HepG2 (cell line): ENCODE data around the gene GLIPR1. TPM values are rescaled to one million over a fixed set of nuclear protein-coding genes. Genes with fewer than 3 reads are reported as not detected.

ENCODE experiments used
- EHMT2 ChIP-seq: fragments of 200-600 bp; sonication (generic); IDR thresholded peaks from 2 replicates; pipeline ENCODE4 v1.7.0; 2017; ENCODE audit warnings: antibody characterized with exemption, low read depth, low read length, borderline replicate concordance
- IKZF1 ChIP-seq: fragments of 450-650 bp; IDR thresholded peaks from 2 replicates; pipeline ENCODE4 v1.7.1; 2016
- KMT2B ChIP-seq: IDR thresholded peaks from 2 replicates; pipeline ENCODE4 v1.6.1; 2016; ENCODE audit warnings: missing genetic modification reagents, missing compliant biosample characterization
- MAZ ChIP-seq, 2 experiments: sonication (generic) in 1 of 2; formaldehyde crosslinking in 1 of 2; IDR thresholded peaks; 2 replicates each; pipeline versions ENCODE4 v1.5.0 to v1.6.1; 2012 to 2020; ENCODE audit warnings: low read depth in 2 of 2, mild to moderate bottlenecking in 2 of 2, borderline replicate concordance in 1 of 2, improper control_type of control experiment in 1 of 2, low read length in 1 of 2, missing genetic modification reagents in 1 of 2, moderate library complexity in 1 of 2
- NAIF1 ChIP-seq: sonication (generic); formaldehyde crosslinking; IDR thresholded peaks from 2 replicates; pipeline ENCODE4 v1.5.0; 2020; ENCODE audit warnings: mild to moderate bottlenecking, missing genetic modification reagents, borderline replicate concordance
- RARG ChIP-seq: sonication (generic); formaldehyde crosslinking; IDR thresholded peaks from 2 replicates; pipeline ENCODE4 v1.4.0; 2020; ENCODE audit warnings: low read depth, mild to moderate bottlenecking, missing genetic modification reagents
- SP140L ChIP-seq: sonication (generic); formaldehyde crosslinking; IDR thresholded peaks from 2 replicates; pipeline ENCODE4 v1.4.0; 2020; ENCODE audit warnings: missing genetic modification reagents, borderline replicate concordance
- SRSF1 ChIP-seq: fragments of 200-400 bp; formaldehyde crosslinking; optimal IDR thresholded peaks from 2 replicates; pipeline ENCODE3; 2017; ENCODE audit warnings: mild to moderate bottlenecking, low read depth, low read length, moderate library complexity
- TAF1 ChIP-seq: sonication (generic); formaldehyde crosslinking; IDR thresholded peaks from 2 replicates; pipeline ENCODE4 v1.4.0; 2020; ENCODE audit warnings: missing genetic modification reagents
- ZBTB7A ChIP-seq: sonication (generic); formaldehyde crosslinking; IDR thresholded peaks from 2 replicates; pipeline ENCODE4 v1.8.0; 2022; ENCODE audit warnings: mild to moderate bottlenecking, missing genetic modification reagents
- ZNF33A ChIP-seq: sonication (generic); formaldehyde crosslinking; IDR thresholded peaks from 2 replicates; pipeline ENCODE4 v1.5.1; 2020; ENCODE audit warnings: missing genetic modification reagents, mild to moderate bottlenecking, moderate library complexity, borderline replicate concordance
- ZNF430 ChIP-seq: sonication (generic); formaldehyde crosslinking; IDR thresholded peaks from 2 replicates; pipeline ENCODE4 v1.9.0; 2021; ENCODE audit warnings: mild to moderate bottlenecking, missing genetic modification reagents
- ZNF678 ChIP-seq: sonication (generic); formaldehyde crosslinking; IDR thresholded peaks from 2 replicates; pipeline ENCODE4 v1.4.0; 2020; ENCODE audit warnings: mild to moderate bottlenecking, missing genetic modification reagents
- ZNF720 ChIP-seq: sonication (generic); formaldehyde crosslinking; IDR thresholded peaks from 2 replicates; pipeline ENCODE4 v1.4.0; 2020; ENCODE audit warnings: missing genetic modification reagents
- polyA plus RNA-seq, 8 experiments: library from polyadenylated mRNA; depleted of rRNA in 3 of 8; stranded (reverse) in 7 of 8; unstranded in 1 of 8; fragments of >200 nt; fragmentation: Illumina TruSeq in 4 of 8; extraction: Trizol in 4 of 8; gene quantifications; 2 replicates each; pipeline versions ENCODE4 v1.2.1 to v1.2.3, GENCODE V29; 2011 to 2016; ENCODE audit warnings: low read depth in 4 of 8, missing spikeins in 1 of 8, mixed read lengths in 1 of 8; ENCODE audit not compliant: insufficient read depth in 1 of 8
- total RNA-seq, 5 experiments: library from RNA; depleted of rRNA; stranded (reverse); fragments of >200 nt; fragmentation: Illumina TruSeq; extraction: Trizol; gene quantifications; 2 replicates each; pipeline ENCODE4 v1.2.3, GENCODE V29; 2016; ENCODE audit warnings: low read depth in 1 of 5
- TF ChIP-seq, protein P1 (sequence below): sonication (generic); formaldehyde crosslinking; IDR thresholded peaks from one replicate; pipeline ENCODE4 v1.5.1; 2020; ENCODE audit warnings: mild to moderate bottlenecking, missing genetic modification reagents; ENCODE audit errors: not compliant biosample characterization
- TF ChIP-seq, protein P2 (sequence below): sonication (generic); formaldehyde crosslinking; IDR thresholded peaks from 2 replicates; pipeline ENCODE4 v1.4.0; 2020; ENCODE audit warnings: missing genetic modification reagents, low read depth, mild to moderate bottlenecking, borderline replicate concordance
- TF ChIP-seq, protein P3 (sequence below): sonication (generic); formaldehyde crosslinking; IDR thresholded peaks from 2 replicates; pipeline ENCODE4 v1.4.0; 2020; ENCODE audit warnings: missing genetic modification reagents

GLIPR1 gene
- total and polyA plus RNA-seq, 2 of the 13 experiments (the other 11 are each of a cell fraction or from before 2014, with no cell fraction given), result 1.9 to 5.0 TPM

DNA sequence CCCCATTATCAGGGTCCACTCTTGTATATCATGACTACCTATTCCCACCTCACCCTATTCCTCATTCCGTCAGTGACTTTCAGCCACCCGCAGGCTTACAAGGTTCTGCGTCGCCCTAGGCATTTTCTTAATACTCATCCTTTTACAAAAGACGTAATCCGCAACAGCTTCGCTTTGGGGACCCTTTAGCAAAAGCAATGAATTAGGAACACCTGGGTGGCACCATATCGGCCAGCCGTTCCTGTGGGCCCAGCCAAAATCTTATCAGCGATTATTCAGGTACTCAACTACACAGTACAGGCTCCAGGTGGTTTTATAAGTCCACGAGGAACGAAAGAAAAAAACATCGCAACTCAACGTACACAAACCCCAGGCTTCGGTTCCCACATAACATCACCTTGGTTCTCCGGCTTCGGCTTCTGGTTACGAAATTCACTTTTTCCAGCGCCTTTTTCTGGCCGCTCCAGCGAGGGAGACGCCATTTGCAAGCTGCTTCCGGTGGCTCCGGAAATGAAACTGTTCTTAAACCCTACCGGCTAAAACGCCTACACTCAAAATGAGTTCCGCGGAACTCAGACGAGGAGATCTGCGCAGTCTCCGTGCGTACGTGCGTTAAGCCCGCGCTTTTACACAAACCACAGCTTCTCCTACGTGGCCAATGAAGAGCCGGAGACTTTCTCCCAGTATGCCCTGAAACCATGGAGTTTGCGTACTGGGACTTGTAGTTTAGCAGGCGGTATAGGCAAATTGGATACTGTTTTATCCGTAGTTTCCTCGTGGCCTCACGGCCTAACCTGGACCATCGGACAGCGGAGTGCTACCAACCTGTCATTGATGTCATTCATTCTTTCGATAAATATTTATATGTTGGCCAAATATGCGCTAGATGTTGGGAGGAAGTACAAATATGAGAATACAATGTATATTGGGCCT is 30.8 kb downstream of the GLIPR1 start, which contains the start of gene KRR1 (continued):
- TF ChIP-seq, protein P1, sequence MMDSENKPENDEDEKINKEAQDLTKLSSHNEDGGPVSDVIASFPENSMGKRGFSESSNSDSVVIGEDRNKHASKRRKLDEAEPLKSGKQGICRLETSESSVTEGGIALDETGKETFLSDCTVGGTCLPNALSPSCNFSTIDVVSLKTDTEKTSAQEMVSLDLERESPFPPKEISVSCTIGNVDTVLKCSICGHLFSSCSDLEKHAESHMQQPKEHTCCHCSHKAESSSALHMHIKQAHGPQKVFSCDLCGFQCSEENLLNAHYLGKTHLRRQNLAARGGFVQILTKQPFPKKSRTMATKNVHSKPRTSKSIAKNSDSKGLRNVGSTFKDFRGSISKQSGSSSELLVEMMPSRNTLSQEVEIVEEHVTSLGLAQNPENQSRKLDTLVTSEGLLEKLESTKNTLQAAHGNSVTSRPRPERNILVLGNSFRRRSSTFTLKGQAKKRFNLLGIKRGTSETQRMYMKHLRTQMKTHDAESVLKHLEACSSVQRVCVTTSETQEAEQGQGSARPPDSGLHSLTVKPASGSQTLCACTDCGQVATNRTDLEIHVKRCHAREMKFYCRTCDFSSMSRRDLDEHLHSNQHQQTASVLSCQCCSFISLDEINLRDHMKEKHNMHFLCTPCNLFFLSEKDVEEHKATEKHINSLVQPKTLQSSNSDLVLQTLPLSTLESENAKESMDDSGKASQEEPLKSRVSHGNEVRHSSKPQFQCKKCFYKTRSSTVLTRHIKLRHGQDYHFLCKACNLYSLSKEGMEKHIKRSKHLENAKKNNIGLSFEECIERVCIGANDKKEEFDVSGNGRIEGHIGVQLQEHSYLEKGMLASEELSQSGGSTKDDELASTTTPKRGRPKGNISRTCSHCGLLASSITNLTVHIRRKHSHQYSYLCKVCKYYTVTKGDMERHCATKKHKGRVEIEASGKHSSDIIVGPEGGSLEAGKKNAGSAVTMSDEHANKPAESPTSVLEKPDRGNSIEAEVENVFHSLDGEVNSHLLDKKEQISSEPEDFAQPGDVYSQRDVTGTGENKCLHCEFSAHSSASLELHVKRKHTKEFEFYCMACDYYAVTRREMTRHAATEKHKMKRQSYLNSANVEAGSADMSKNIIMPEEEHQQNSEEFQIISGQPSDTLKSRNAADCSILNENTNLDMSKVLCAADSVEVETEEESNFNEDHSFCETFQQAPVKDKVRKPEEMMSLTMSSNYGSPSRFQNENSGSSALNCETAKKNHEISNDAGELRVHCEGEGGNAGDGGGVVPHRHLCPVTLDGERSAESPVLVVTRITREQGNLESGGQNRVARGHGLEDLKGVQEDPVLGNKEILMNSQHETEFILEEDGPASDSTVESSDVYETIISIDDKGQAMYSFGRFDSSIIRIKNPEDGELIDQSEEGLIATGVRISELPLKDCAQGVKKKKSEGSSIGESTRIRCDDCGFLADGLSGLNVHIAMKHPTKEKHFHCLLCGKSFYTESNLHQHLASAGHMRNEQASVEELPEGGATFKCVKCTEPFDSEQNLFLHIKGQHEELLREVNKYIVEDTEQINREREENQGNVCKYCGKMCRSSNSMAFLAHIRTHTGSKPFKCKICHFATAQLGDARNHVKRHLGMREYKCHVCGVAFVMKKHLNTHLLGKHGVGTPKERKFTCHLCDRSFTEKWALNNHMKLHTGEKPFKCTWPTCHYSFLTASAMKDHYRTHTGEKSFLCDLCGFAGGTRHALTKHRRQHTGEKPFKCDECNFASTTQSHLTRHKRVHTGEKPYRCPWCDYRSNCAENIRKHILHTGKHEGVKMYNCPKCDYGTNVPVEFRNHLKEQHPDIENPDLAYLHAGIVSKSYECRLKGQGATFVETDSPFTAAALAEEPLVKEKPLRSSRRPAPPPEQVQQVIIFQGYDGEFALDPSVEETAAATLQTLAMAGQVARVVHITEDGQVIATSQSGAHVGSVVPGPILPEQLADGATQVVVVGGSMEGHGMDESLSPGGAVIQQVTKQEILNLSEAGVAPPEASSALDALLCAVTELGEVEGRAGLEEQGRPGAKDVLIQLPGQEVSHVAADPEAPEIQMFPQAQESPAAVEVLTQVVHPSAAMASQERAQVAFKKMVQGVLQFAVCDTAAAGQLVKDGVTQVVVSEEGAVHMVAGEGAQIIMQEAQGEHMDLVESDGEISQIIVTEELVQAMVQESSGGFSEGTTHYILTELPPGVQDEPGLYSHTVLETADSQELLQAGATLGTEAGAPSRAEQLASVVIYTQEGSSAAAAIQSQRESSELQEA (CRISPR knock-in tag), result peak; percentile 71
- no peak for TF ChIP-seq IKZF1
- TF ChIP-seq, protein P2, sequence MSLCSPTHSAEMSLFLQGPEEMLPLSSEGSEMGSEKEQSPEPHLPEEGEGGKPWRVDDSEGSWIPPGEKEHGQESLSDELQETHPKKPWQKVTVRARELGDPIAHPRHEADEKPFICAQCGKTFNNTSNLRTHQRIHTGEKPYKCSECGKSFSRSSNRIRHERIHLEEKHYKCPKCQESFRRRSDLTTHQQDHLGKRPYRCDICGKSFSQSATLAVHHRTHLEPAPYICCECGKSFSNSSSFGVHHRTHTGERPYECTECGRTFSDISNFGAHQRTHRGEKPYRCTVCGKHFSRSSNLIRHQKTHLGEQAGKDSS (CRISPR knock-in tag), result peak; percentile 57; the same call in 1 of the 2 replicates
- TF ChIP-seq ZNF678 (CRISPR knock-in tag), result 0 out of 2 replicates have a peak, but pooled peaks have one; percentile 48
- peak; percentile 99 for TF ChIP-seq NAIF1
- TF ChIP-seq EHMT2, result peak; percentile 90; the same call in 1 of the 2 replicates
- TF ChIP-seq RARG (CRISPR knock-in tag), result peak; percentile 61; the same call in 1 of the 2 replicates
- TF ChIP-seq ZNF720 (CRISPR knock-in tag), result no peak
- peak; percentile 86; the same call in 1 of the 2 replicates for TF ChIP-seq SP140L (CRISPR knock-in tag)
- peak; percentile 94 for TF ChIP-seq ZNF430 (CRISPR knock-in tag)
- 0 out of 2 replicates have a peak, but pooled peaks have one; percentile 61 for TF ChIP-seq ZNF33A (CRISPR knock-in tag)
- peak; percentile 68 for TF ChIP-seq SRSF1
- TF ChIP-seq, protein P3, sequence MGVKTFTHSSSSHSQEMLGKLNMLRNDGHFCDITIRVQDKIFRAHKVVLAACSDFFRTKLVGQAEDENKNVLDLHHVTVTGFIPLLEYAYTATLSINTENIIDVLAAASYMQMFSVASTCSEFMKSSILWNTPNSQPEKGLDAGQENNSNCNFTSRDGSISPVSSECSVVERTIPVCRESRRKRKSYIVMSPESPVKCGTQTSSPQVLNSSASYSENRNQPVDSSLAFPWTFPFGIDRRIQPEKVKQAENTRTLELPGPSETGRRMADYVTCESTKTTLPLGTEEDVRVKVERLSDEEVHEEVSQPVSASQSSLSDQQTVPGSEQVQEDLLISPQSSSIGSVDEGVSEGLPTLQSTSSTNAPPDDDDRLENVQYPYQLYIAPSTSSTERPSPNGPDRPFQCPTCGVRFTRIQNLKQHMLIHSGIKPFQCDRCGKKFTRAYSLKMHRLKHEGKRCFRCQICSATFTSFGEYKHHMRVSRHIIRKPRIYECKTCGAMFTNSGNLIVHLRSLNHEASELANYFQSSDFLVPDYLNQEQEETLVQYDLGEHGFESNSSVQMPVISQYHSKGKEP (CRISPR knock-in tag), result 0 out of 2 replicates have a peak, but pooled peaks have one; percentile 24
- no peak for TF ChIP-seq MAZ (IDR thresholded peaks at IDR 0.05; ENCODE audit: borderline replicate concordance, low read depth, low read length)
- peak; percentile 45; the same call in 1 of the 2 replicates for TF ChIP-seq MAZ (CRISPR knock-in tag; IDR thresholded peaks at IDR 0.05; ENCODE audit: low read depth)
- TF ChIP-seq TAF1 (CRISPR knock-in tag), result peak; percentile 97
- peak; percentile 100 for TF ChIP-seq KMT2B (CRISPR knock-in tag)
- TF ChIP-seq ZBTB7A (CRISPR knock-in tag), result no peak
